SK-N-SH treated with all-trans-retinoic acid at 6 μM for 48 hours (cell line): ENCODE data around the gene NEB.
A peak's percentile ranks its signal among the peaks of the same experiment; 100 is the strongest.

Source experiments
- ATAC-seq: fragments of 200-7000 bp; cut with Tn5 transposase; 3 replicates; pipeline ENCODE4 v1.9.1; 2020; ENCODE audit warnings: mild to moderate bottlenecking, moderate library complexity
- ARNTL ChIP-seq: fragments of 450-650 bp; formaldehyde crosslinking; IDR thresholded peaks from 2 replicates; pipeline ENCODE4 v1.5.0; 2020; ENCODE audit warnings: low read depth, mild to moderate bottlenecking, moderate library complexity, borderline replicate concordance
- BACH2 ChIP-seq: fragments of 250-450 bp; sonication (Bioruptor Pico); IDR thresholded peaks from 2 replicates; pipeline ENCODE4 v1.9.0; 2021; ENCODE audit warnings: mild to moderate bottlenecking, borderline replicate concordance
- CSDC2 ChIP-seq: fragments of 250-450 bp; sonication (Bioruptor Pico); IDR thresholded peaks from 2 replicates; pipeline ENCODE4 v1.5.0; 2020; ENCODE audit warnings: mild to moderate bottlenecking, moderate library complexity
- CSRNP3 ChIP-seq: fragments of 250-450 bp; sonication (Bioruptor Pico); IDR thresholded peaks from 2 replicates; pipeline ENCODE4 v1.5.1; 2021; ENCODE audit warnings: mild to moderate bottlenecking, moderate library complexity
- ESRRG ChIP-seq: fragments of 250-450 bp; sonication (Bioruptor Pico); IDR thresholded peaks from 2 replicates; pipeline ENCODE4 v1.6.1; 2021; ENCODE audit warnings: mild to moderate bottlenecking
- GLIS3 ChIP-seq: fragments of 250-450 bp; sonication (Bioruptor Pico); IDR thresholded peaks from 2 replicates; pipeline ENCODE4 v1.5.0; 2020; ENCODE audit warnings: mild to moderate bottlenecking, moderate library complexity
- ISL1 ChIP-seq: fragments of 250-450 bp; sonication (Bioruptor Pico); IDR thresholded peaks from 2 replicates; pipeline ENCODE4 v2.1.2; 2022; ENCODE audit warnings: mild to moderate bottlenecking, moderate library complexity
- OSR1 ChIP-seq: fragments of 250-450 bp; sonication (Bioruptor Pico); IDR thresholded peaks from 2 replicates; pipeline ENCODE4 v1.8.0; 2022; ENCODE audit warnings: moderate library complexity, mild to moderate bottlenecking, inconsistent platforms
- POU6F1 ChIP-seq: fragments of 250-450 bp; sonication (Bioruptor Pico); IDR thresholded peaks from 2 replicates; pipeline ENCODE4 v1.8.0; 2021; ENCODE audit warnings: low read depth, mild to moderate bottlenecking, moderate library complexity, borderline replicate concordance
- PPARA ChIP-seq: fragments of 250-450 bp; sonication (Bioruptor Pico); IDR thresholded peaks from 2 replicates; pipeline ENCODE4 v1.5.0; 2020; ENCODE audit warnings: mild to moderate bottlenecking, borderline replicate concordance
- RARB ChIP-seq: fragments of 250-450 bp; sonication (Bioruptor Pico); IDR thresholded peaks from 2 replicates; pipeline ENCODE4 v1.8.0; 2021; ENCODE audit warnings: mild to moderate bottlenecking, moderate library complexity
- SNAI2 ChIP-seq: fragments of 250-450 bp; sonication (Bioruptor Pico); IDR thresholded peaks from 2 replicates; pipeline ENCODE4 v1.5.0; 2020; ENCODE audit warnings: mild to moderate bottlenecking, moderate library complexity
- TCF4 ChIP-seq: fragments of 250-450 bp; sonication (Bioruptor Pico); IDR thresholded peaks from 2 replicates; pipeline ENCODE4 v1.8.0; 2021; ENCODE audit warnings: mild to moderate bottlenecking, moderate library complexity, borderline replicate concordance
- TOX ChIP-seq: fragments of 250-450 bp; sonication (Bioruptor Pico); IDR thresholded peaks from 2 replicates; pipeline ENCODE4 v1.8.0; 2021; ENCODE audit warnings: mild to moderate bottlenecking, moderate library complexity, borderline replicate concordance
- TSHZ2 ChIP-seq: fragments of 250-450 bp; sonication (Bioruptor Pico); IDR thresholded peaks from 2 replicates; pipeline ENCODE4 v1.5.0; 2020; ENCODE audit warnings: mild to moderate bottlenecking, moderate library complexity
- ZC3H10 ChIP-seq: fragments of 250-450 bp; sonication (Bioruptor Pico); IDR thresholded peaks from 2 replicates; pipeline ENCODE4 v1.5.1; 2021; ENCODE audit warnings: mild to moderate bottlenecking, moderate library complexity
- ZFP3 ChIP-seq: fragments of 250-450 bp; sonication (Bioruptor Pico); IDR thresholded peaks from 2 replicates; pipeline ENCODE4 v1.5.0; 2020; ENCODE audit warnings: mild to moderate bottlenecking, moderate library complexity
- ZFP30 ChIP-seq: fragments of 450-650 bp; formaldehyde crosslinking; IDR thresholded peaks from 2 replicates; pipeline ENCODE4 v1.5.0; 2022; ENCODE audit warnings: mild to moderate bottlenecking, moderate library complexity
- ZNF565 ChIP-seq: fragments of 450-650 bp; formaldehyde crosslinking; conservative IDR thresholded peaks from 2 replicates; pipeline ENCODE4 v1.5.0; 2020; ENCODE audit warnings: low read depth, mild to moderate bottlenecking, moderate library complexity
- ZNF70 ChIP-seq: fragments of 450-650 bp; formaldehyde crosslinking; IDR thresholded peaks from 2 replicates; pipeline ENCODE4 v1.5.0; 2020; ENCODE audit warnings: mild to moderate bottlenecking, moderate library complexity
- ZNF8 ChIP-seq: fragments of 450-650 bp; formaldehyde crosslinking; IDR thresholded peaks from 2 replicates; pipeline ENCODE4 v1.5.0; 2020; ENCODE audit warnings: mild to moderate bottlenecking, moderate library complexity
- TF ChIP-seq, protein P1 (sequence below): fragments of 250-450 bp; sonication (Bioruptor Pico); IDR thresholded peaks from 2 replicates; pipeline ENCODE4 v1.8.0; 2020; ENCODE audit warnings: mild to moderate bottlenecking, moderate library complexity, borderline replicate concordance
- TF ChIP-seq, protein P2 (sequence below): fragments of 250-450 bp; sonication (Bioruptor Pico); IDR thresholded peaks from 2 replicates; pipeline ENCODE4 v1.5.1; 2020; ENCODE audit warnings: low read depth, mild to moderate bottlenecking, moderate library complexity

Gene NEB

GRCh38 chr2:151780938-151781337 is 46.7 kb upstream of the NEB start:
- ATAC-seq, result no peak
- no peak for TF ChIP-seq ZNF8 (CRISPR knock-in tag)
- no peak for TF ChIP-seq TCF4 (CRISPR knock-in tag)

DNA sequence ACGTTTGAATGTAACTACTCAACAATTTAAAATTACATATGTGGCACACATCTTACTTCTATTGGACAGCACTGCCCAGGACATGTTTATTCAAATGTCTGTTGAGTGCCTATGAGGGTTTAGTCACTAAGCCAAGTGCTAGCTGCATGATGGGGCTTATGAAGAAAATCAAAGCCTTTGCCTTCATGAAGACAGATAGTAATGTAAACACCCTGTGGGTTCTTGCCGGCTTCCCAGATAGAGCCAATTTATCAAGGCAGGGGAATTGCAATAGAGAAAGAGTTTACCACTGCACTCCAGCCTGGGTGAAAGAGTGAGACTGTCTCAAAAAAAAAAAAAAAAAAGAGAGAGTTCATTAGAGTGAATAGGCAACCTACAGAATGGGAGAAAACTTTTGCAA is 43.7 kb upstream of the NEB start:
- TF ChIP-seq ISL1 (CRISPR knock-in tag), result no peak
- TF ChIP-seq CSRNP3 (CRISPR knock-in tag), result no peak
- TF ChIP-seq, protein P1, sequence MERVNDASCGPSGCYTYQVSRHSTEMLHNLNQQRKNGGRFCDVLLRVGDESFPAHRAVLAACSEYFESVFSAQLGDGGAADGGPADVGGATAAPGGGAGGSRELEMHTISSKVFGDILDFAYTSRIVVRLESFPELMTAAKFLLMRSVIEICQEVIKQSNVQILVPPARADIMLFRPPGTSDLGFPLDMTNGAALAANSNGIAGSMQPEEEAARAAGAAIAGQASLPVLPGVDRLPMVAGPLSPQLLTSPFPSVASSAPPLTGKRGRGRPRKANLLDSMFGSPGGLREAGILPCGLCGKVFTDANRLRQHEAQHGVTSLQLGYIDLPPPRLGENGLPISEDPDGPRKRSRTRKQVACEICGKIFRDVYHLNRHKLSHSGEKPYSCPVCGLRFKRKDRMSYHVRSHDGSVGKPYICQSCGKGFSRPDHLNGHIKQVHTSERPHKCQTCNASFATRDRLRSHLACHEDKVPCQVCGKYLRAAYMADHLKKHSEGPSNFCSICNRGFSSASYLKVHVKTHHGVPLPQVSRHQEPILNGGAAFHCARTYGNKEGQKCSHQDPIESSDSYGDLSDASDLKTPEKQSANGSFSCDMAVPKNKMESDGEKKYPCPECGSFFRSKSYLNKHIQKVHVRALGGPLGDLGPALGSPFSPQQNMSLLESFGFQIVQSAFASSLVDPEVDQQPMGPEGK (CRISPR knock-in tag), result no peak
- TF ChIP-seq ZNF565 (CRISPR knock-in tag), result no peak
- no peak for TF ChIP-seq ZNF8 (CRISPR knock-in tag)
- no peak for TF ChIP-seq TCF4 (CRISPR knock-in tag)
- TF ChIP-seq, protein P2, sequence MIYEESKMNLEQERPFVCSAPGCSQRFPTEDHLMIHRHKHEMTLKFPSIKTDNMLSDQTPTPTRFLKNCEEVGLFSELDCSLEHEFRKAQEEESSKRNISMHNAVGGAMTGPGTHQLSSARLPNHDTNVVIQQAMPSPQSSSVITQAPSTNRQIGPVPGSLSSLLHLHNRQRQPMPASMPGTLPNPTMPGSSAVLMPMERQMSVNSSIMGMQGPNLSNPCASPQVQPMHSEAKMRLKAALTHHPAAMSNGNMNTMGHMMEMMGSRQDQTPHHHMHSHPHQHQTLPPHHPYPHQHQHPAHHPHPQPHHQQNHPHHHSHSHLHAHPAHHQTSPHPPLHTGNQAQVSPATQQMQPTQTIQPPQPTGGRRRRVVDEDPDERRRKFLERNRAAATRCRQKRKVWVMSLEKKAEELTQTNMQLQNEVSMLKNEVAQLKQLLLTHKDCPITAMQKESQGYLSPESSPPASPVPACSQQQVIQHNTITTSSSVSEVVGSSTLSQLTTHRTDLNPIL (CRISPR knock-in tag), result no peak
- TF ChIP-seq TSHZ2 (CRISPR knock-in tag), result no peak
- TF ChIP-seq SNAI2 (CRISPR knock-in tag), result no peak
- no peak for TF ChIP-seq RARB (CRISPR knock-in tag)
- no peak for TF ChIP-seq PPARA (CRISPR knock-in tag)
- TF ChIP-seq POU6F1 (CRISPR knock-in tag), result no peak
- TF ChIP-seq TOX, result no peak
- TF ChIP-seq BACH2 (CRISPR knock-in tag), result no peak
- TF ChIP-seq CSDC2 (CRISPR knock-in tag), result no peak
- TF ChIP-seq ESRRG (CRISPR knock-in tag), result no peak
- TF ChIP-seq ZNF70 (CRISPR knock-in tag), result no peak
- no peak for TF ChIP-seq OSR1 (CRISPR knock-in tag)
- TF ChIP-seq ZFP3 (CRISPR knock-in tag), result no peak
- TF ChIP-seq ZFP30, result no peak
- ATAC-seq, result no peak

GRCh38 chr2:151777487-151777886 is 43.2 kb upstream of the NEB start:
- peak; percentile 25; the same call in 2 of the 3 replicates for ATAC-seq
- no peak for TF ChIP-seq OSR1 (CRISPR knock-in tag)
- TF ChIP-seq SNAI2 (CRISPR knock-in tag), result no peak
- TF ChIP-seq ZNF8 (CRISPR knock-in tag), result no peak
- TF ChIP-seq GLIS3 (CRISPR knock-in tag), result no peak
- TF ChIP-seq ZC3H10 (CRISPR knock-in tag), result no peak
- TF ChIP-seq ESRRG (CRISPR knock-in tag), result no peak
- no peak for TF ChIP-seq RARB (CRISPR knock-in tag)
- no peak for TF ChIP-seq ZFP3 (CRISPR knock-in tag)
- TF ChIP-seq, protein P1 (CRISPR knock-in tag), result no peak
- TF ChIP-seq TSHZ2 (CRISPR knock-in tag), result no peak
- TF ChIP-seq, protein P2 (CRISPR knock-in tag), result no peak
- TF ChIP-seq ARNTL, result no peak
